ENCODE measurements around the gene CACNB4.
"Not testable (repeated sequence)": the region's sequence is repeated elsewhere in the genome, so short reads cannot be mapped to it uniquely, and the experiment has no call there.

CACNB4 gene

DNA sequence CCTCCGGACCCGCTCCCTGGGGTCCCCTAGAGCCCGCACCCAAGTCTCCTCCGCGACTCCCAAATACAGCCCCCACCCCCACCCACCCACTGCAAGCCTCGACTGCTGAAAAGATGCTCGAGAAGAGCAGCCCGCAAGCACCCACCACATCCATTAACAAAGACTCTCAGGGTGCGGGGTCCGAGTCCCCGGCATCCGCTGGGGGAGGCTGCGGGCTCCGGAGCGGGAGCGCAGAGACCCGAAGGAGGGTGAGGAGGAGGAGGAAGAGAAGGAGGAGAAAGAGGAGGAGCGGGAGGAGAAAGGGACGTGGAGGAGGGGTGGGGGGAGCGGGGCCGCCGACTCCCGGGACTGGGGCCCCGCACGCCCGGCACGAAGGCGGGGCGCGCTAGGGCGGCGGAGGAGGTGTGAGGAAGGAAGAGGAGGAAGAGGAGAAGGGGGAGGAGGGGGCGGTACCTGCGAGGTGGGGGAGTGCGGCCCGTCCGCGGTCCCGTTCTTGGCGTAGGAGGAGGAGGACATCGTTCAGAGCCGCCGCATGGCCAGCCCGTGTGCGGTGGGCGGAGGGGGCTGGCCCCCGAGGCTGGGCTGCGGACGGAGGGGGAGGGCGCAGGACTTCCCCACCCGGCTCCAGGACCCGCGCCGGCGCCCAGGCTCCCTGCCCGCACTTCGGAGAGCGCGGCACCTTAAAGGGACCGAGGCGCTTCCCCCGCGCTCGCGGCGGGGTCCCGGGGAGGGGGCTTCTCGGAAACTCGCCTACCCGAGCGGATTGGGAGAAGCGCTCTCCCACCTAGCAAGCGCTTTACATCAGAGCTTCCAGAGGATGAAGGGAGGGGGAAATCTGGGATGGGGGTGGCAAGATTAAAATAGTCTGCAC lies at the start of gene CACNB4:
Gene CACNB4, minus strand, starts transcription at position 549 of the 871 bp plus-strand sequence.
- DNase-seq, result no peak

- no peak for DNase-seq
Observed at GRCh38 chr2:152134488-152135280, 35.8 kb upstream of the CACNB4 start.

DNA sequence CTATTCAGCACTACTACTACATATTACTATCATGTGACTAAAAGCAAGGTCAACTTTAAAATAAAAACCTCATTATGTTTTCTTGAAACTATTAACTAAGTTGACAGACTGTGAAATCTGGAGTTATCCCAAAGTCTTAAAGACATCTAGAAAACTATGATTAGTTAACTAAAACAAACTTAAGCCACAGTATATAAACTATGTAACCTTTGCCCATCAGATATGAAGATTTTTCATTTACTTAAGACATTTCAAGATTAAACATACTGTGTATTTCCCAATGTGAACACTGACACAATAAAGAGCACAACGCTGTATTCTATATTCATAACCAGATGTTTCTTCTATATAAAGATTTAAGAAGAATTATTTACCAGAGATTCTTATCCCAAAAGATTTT lies 33.5 kb upstream of the CACNB4 start:
- no peak for DNase-seq

- no peak for DNase-seq
Observed at GRCh38 chr2:152127628-152128027, 28.8 kb upstream of the CACNB4 start.

DNA sequence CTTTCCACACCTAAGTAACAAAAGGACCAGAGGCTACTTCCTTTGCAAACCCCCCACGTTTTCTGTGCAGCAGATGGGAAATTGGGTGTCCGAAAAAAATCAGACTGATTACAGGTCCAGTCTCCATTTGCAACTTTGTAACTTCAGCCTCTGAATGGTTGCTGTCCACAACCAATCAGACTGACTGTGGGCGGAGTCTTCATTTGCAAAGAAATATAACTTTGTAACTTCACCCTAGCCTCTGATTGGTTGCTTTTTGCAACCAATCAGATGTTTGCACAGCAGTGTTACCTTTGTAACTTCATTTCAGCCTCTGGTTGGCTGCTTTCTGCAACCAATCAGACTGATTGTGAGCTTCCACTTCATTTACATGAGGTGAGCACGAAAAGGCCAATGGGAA lies 27.8 kb upstream of the CACNB4 start:
- no peak for DNase-seq

GRCh38 chr2:152122161-152122560 lies 23.3 kb upstream of the CACNB4 start:
- no peak for DNase-seq

- no peak for DNase-seq
Observed at GRCh38 chr2:152120430-152120829, 21.6 kb upstream of the CACNB4 start.

GRCh38 chr2:152115952-152116351 lies 17.1 kb upstream of the CACNB4 start:
- DNase-seq, result no peak

- no peak for DNase-seq
Observed at GRCh38 chr2:152114366-152114765, 15.5 kb upstream of the CACNB4 start.

DNA sequence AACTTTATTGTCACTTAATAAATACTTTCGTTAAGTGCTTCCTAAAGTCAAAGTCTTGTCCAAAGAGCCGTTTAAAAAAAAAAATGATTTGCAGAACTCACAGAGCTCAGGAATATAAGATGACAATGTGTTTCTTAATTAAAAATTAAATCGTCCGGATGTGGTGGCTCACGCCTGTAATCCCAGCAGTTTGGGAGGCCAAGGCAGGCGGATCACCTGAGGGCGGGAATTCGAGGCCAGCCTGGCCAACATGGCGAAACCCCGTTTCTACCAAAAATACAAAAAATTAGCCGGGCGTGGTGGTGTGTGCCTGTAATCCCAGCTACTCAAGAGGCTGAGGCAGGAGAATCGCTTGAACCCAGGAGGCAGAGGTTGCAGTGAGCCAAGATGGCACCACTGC lies 8.3 kb upstream of the CACNB4 start:
- DNase-seq, result not testable (repeated sequence)

GRCh38 chr2:152106464-152106863 lies 7.6 kb upstream of the CACNB4 start:
- DNase-seq, result no peak

GRCh38 chr2:152103271-152103670 lies 4.4 kb upstream of the CACNB4 start:
- DNase-seq, result no peak

DNA sequence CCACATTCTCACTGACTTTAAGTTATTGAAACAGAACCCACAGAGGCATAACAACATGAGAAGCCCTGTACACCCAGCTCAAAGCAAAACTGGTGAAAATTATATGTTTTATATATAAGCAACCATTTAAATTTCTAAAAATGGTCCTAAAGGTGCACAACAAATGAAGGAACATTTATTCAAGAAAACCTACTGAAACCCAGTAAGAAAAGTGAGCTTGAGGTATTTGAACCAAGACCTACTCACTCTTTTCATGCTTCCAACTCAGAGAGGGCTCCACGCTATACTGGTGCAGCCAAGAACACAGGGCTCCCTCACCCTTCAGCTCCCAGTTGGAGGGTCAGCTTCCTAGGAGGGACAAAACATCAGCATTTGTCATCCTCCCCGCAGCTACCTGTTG lies 2.1 kb upstream of the CACNB4 start:
- DNase-seq, result no peak

GRCh38 chr2:152099367-152100050 lies 665 bp upstream of the CACNB4 start:
- DNase-seq, result no peak

GRCh38 chr2:152097801-152098495 lies 896 bp downstream of the CACNB4 start:
- no peak for DNase-seq

DNA sequence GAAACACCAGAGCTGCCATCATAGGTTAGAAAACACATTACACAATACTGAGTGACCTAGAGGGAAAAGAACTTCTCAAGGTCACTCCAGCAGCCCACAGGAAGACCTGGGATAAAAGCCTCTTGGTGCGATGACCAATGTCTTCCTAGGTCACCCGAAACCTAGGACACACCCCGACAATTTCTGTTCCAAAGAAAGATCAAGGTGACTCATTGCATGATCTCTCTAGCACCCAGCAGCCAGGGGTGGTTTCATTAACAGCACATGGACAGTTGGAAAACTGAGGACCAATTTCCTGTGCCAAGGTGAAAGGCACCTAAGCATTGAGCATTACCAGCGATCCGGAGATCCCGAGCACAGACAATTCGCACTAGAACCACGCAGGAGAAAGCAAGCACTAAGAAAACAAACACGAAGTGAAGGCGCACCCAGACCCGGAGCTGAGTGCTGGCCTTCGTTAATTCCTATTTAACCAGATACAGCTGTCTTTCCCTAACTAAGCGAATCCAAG lies 1.5 kb downstream of the CACNB4 start:
- no peak for DNase-seq

GRCh38 chr2:152095146-152095545 lies 3.7 kb downstream of the CACNB4 start:
- DNase-seq, result no peak

DNA sequence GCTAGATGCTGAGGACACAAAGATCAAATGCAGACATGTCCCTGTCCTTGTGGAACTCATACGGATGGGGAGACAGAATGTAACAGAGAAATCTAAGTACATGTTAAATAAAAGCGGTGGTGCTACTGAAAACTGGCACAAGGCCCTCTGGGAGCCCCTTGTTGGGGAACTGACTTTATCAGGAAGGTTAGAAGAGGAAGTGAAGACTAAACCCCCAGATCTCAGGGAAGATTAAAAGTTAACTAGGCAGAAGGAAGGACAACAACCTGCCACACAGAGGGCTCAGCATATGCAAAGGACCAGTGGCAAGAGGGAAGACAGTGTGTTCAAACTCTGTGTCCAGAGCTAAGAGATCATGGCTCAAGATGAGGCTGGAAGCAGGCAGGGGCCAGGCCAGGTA lies 4.8 kb downstream of the CACNB4 start:
- DNase-seq, result no peak

DNA sequence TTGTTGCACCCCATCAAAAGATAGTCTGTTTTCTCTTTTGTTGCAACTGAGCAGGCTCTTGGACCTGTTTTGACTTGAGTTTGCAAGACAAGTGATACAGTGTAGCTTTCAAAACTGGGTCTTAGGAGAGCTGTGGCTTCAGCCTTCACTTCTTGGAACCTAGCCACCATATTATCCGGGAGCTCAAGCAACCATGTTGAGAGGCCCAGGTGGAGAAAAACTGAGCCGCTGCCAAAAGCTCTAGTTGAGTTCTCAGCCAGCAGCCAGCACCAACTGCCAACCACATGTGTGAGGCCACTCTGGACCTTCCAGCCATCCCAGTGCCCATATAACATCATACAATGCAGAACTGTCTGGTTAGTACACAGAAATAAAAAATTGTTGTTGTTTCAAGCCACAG lies 5.4 kb downstream of the CACNB4 start:
- DNase-seq, result no peak

DNA sequence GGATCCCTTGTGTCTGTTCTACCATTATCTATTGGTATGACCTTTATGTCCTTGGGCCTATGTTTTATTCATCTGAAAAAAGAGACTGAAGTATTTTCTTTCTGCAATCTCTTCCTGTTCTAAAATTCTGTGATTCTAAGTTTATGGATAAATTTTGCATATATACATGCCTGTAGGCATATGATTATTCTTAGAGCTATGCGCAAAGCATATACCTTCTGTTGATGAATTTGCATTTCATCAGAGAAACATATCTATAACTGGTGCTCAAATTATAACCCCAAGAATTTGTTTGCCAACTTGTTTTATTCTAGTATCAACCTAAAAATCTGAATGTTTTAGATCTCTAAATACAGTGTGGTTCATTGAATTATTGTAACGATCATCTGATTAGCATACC lies 6.7 kb downstream of the CACNB4 start:
- no peak for DNase-seq

- DNase-seq, result not testable (repeated sequence)
Observed at GRCh38 chr2:152090726-152091125, 8.1 kb downstream of the CACNB4 start.

DNA sequence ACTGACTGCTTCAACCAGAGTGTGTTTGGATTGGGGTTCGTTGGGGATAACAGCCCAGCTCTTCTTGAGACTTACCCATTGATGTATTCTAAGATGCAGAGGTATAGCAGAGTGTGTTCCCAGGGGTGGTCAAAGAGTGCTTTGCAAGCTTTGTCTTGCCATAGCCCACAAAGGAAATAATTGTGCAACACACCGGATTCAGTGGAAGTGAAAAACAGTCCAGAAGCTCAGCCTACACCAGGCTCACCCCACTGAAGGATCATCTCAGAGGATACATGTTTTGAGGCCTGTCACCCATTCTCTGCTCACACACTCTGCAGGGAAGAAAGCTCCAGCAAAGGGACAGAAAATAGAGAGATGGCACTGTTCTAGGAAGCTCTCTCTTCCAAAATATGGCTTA lies 9.6 kb downstream of the CACNB4 start:
- no peak for DNase-seq

- no peak for DNase-seq
Observed at GRCh38 chr2:152088006-152088405, 10.8 kb downstream of the CACNB4 start.
